K562 (cell line): ENCODE results near the gene GLI1. TPM values are rescaled to one million over a fixed set of nuclear protein-coding genes. Genes with fewer than 3 reads are reported as not detected.
A peak's percentile ranks its signal among the peaks of the same experiment; 100 is the strongest.

Source experiments
- ATAC-seq: fragments of 200-7000 bp; cut with Tn5 transposase; 3 replicates; pipeline ENCODE4 v1.9.1; 2020; ENCODE audit warnings: moderate library complexity
- BruUV-seq: library from RNA; stranded (reverse); fragments of 400-500 nt; replicated peaks from 2 replicates; lab custom pipeline; 2021; lab: Mats Ljungman, UMichigan
- CTCF ChIA-PET: fragments of 300-600 bp; formaldehyde crosslinking; extraction: SDS; loops from one replicate; lab custom pipeline; 2021; ENCODE audit warnings: low intra/inter-chr PET ratio; lab: Yijun Ruan, JAX
- POLR2A ChIA-PET: fragments of 300-600, 350-650 bp; sonication (Branson Sonifier 250); formaldehyde crosslinking; extraction: SDS; loops from one replicate; lab custom pipeline; 2021; ENCODE audit warnings: antibody characterized with exemption, inconsistent platforms; lab: Yijun Ruan, JAX
- DNase-seq, 4 experiments: peaks; one replicate each; pipeline versions ENCODE4 v3.0.0 to v3.0.0-alpha.2; 2011 to 2018; ENCODE audit warnings: low spot score in 3 of 4, mixed read lengths in 3 of 4; ENCODE audit errors: extremely low read depth in 1 of 4
- FAIRE-seq: peaks from 2 replicates; lab custom pipeline; 2011; peaks lifted over from hg19 to GRCh38; lab: Jason Lieb, UNC
- H2AFZ ChIP-seq: 2 replicates; pipeline ENCODE4 v1.6.0; 2011; ENCODE audit warnings: low read depth, low read length, control low read depth, inconsistent platforms
- H3K27ac ChIP-seq: fragments of 200-600 bp; 3 replicates; pipeline ENCODE4 v1.8.0; 2011; ENCODE audit warnings: low read depth, mild to moderate bottlenecking, control low read depth, inconsistent platforms, low read length, moderate library complexity, mixed read lengths; ENCODE audit errors: extremely low read depth
- H3K27me3 ChIP-seq, 2 experiments: fragments of 300-600 bp in 1 of 2; 2 replicates in 1 of 2; 3 replicates in 1 of 2; pipeline versions ENCODE4 v1.6.0 to v1.8.0; 2011; ENCODE audit warnings: inconsistent platforms in 2 of 2, low read length in 2 of 2, mild to moderate bottlenecking in 1 of 2, mixed read lengths in 1 of 2, moderate library complexity in 1 of 2; ENCODE audit not compliant: control insufficient read depth in 2 of 2, insufficient read depth in 2 of 2
- H3K36me3 ChIP-seq: fragments of 300-600 bp; 3 replicates; pipeline ENCODE4 v1.8.0; 2011; ENCODE audit warnings: mild to moderate bottlenecking, low read length, inconsistent platforms; ENCODE audit not compliant: control insufficient read depth, insufficient read depth
- H3K4me1 ChIP-seq, 2 experiments: fragments of 200-600 bp in 1 of 2; replicated peaks in 1 of 2; 2 replicates in 1 of 2; 3 replicates in 1 of 2; pipeline versions ENCODE4 v1.5.1 to v1.8.0; 2011; ENCODE audit warnings: inconsistent platforms in 2 of 2, low read length in 2 of 2, mild to moderate bottlenecking in 1 of 2, mixed read lengths in 1 of 2, moderate library complexity in 1 of 2; ENCODE audit not compliant: control insufficient read depth in 2 of 2, insufficient read depth in 2 of 2
- H3K4me2 ChIP-seq: 2 replicates; pipeline ENCODE4 v1.6.1; 2011; ENCODE audit warnings: low read length, control low read depth, inconsistent platforms, mixed read lengths; ENCODE audit not compliant: insufficient read depth
- H3K4me3 ChIP-seq: fragments of 200-600 bp; sonication (generic), shearing (Covaris generic); 2 replicates; pipeline ENCODE4 v1.5.1; 2016; ENCODE audit warnings: control low read depth, inconsistent platforms
- H3K79me2 ChIP-seq: fragments of 200-600 bp; 3 replicates; pipeline ENCODE4 v1.8.0; 2011; ENCODE audit warnings: low read length, inconsistent platforms; ENCODE audit not compliant: control insufficient read depth, insufficient read depth
- H3K9ac ChIP-seq, 2 experiments: 2 replicates each; pipeline versions ENCODE4 v1.6.0 to v1.6.1; 2011; ENCODE audit warnings: low read depth in 2 of 2, low read length in 2 of 2, control low read depth in 1 of 2, inconsistent platforms in 1 of 2, mild to moderate bottlenecking in 1 of 2, mixed read lengths in 1 of 2; ENCODE audit not compliant: insufficient read depth in 1 of 2
- H3K9me1 ChIP-seq: one replicate; pipeline ENCODE4 v1.6.0; 2011; ENCODE audit warnings: inconsistent platforms, mild to moderate bottlenecking, low read length, moderate library complexity; ENCODE audit not compliant: control insufficient read depth, insufficient read depth
- H3K9me3 ChIP-seq: replicated peaks from 2 replicates; pipeline ENCODE4 v1.5.1; 2011; ENCODE audit warnings: low read depth, low read length, inconsistent platforms; ENCODE audit not compliant: control insufficient read depth, insufficient read depth
- H4K20me1 ChIP-seq: replicated peaks from 2 replicates; pipeline ENCODE4 v1.6.1; 2011; ENCODE audit warnings: low read length, inconsistent platforms, mixed read lengths; ENCODE audit not compliant: control insufficient read depth, insufficient read depth
- ADNP ChIP-seq: fragments of 200-800 bp; sonication (Bioruptor generic); IDR thresholded peaks from 2 replicates; pipeline ENCODE4 v1.6.1; 2016; ENCODE audit warnings: missing genetic modification characterization, missing compliant biosample characterization
- CBX2 ChIP-seq: fragments of 200-600 bp; sonication (generic); IDR thresholded peaks from one replicate; pipeline ENCODE4 v1.6.1; 2012; ENCODE audit warnings: mild to moderate bottlenecking, low read length, inconsistent platforms; ENCODE audit not compliant: insufficient read depth, poor library complexity, severe bottlenecking
- CREBBP ChIP-seq: IDR thresholded peaks from one replicate; pipeline ENCODE4 v1.6.1; 2012; ENCODE audit warnings: low read depth, mild to moderate bottlenecking, control low read depth, inconsistent platforms, low read length
- E4F1 ChIP-seq: fragments of 250-450 bp; sonication (Bioruptor Pico); IDR thresholded peaks from 2 replicates; pipeline ENCODE4 v1.5.0; 2021; ENCODE audit warnings: mild to moderate bottlenecking, borderline replicate concordance
- MED1 ChIP-seq: sonication (generic); formaldehyde crosslinking; IDR thresholded peaks from 2 replicates; pipeline ENCODE4 v1.8.1; 2023; ENCODE audit warnings: missing genetic modification reagents, borderline replicate concordance
- RBM22 ChIP-seq: fragments of 200-400 bp; formaldehyde crosslinking; IDR thresholded peaks from 2 replicates; pipeline ENCODE4 v1.6.1; 2018; ENCODE audit warnings: low read length, low read depth; ENCODE audit not compliant: poor library complexity, severe bottlenecking
- SOX6 ChIP-seq: fragments of 450-650 bp; IDR thresholded peaks from 2 replicates; pipeline ENCODE4 v1.6.1; 2014; ENCODE audit warnings: mild to moderate bottlenecking
- STAT5B ChIP-seq: fragments of 250-450 bp; sonication (Bioruptor Pico); IDR thresholded peaks from 2 replicates; pipeline ENCODE4 v1.8.0; 2021; ENCODE audit warnings: mild to moderate bottlenecking, inconsistent platforms
- TCF3 ChIP-seq: sonication (generic); formaldehyde crosslinking; IDR thresholded peaks from 2 replicates; pipeline ENCODE4 v1.4.0; 2020; ENCODE audit warnings: mild to moderate bottlenecking, missing genetic modification reagents
- TFAM ChIP-seq: fragments of 250-450 bp; sonication (Bioruptor Pico); conservative IDR thresholded peaks from 2 replicates; pipeline ENCODE4 v1.5.0; 2021; ENCODE audit warnings: mild to moderate bottlenecking, moderate library complexity
- ZBTB1 ChIP-seq: sonication (generic); formaldehyde crosslinking; IDR thresholded peaks from 2 replicates; pipeline ENCODE4 v1.8.1; 2023; ENCODE audit warnings: missing genetic modification reagents, low read depth, mild to moderate bottlenecking, borderline replicate concordance
- ZNF41 ChIP-seq: fragments of 250-450 bp; sonication (Bioruptor Pico); conservative IDR thresholded peaks from 2 replicates; pipeline ENCODE4 v1.4.0; 2020; ENCODE audit warnings: mild to moderate bottlenecking
- ZSCAN32 ChIP-seq: fragments of 450-650 bp; formaldehyde crosslinking; IDR thresholded peaks from 2 replicates; pipeline ENCODE4 v1.4.0; 2020; ENCODE audit warnings: mild to moderate bottlenecking, moderate library complexity
- WGBS: fragments of 100-300 bp; shearing (Covaris generic); methylation state at CpG from one replicate; pipeline ENCODE4 v1.1.6; 2016; ENCODE audit warnings: low coverage, mixed read lengths; ENCODE audit not compliant: insufficient coverage; ENCODE audit errors: missing lambda C conversion rate; 5-methylcytosine and 5-hydroxymethylcytosine counted together
- in situ Hi-C: fragments of 300-500 bp; cut with MboI; formaldehyde crosslinking; loops from 4 replicates; pipeline ENCODE4 v1.15.0; 2018; ENCODE audit warnings: inconsistent platforms, mixed read lengths
- intact Hi-C: fragments of 100-400 bp; cut with micrococcal nuclease; formaldehyde crosslinking; loops from 2 replicates; pipeline ENCODE4 v1.14.2; 2022
- polyA plus RNA-seq, 8 experiments: library from polyadenylated mRNA; depleted of rRNA in 4 of 8; stranded (reverse) in 5 of 8; unstranded in 3 of 8; fragments of >200 nt; fragmentation: Nextera tagmentation in 2 of 8; fragmentation: Illumina TruSeq in 1 of 8; extraction: Ambion mirVana in 2 of 8; extraction: Trizol in 1 of 8; gene quantifications; 2 replicates each; pipeline versions ENCODE4 v1.2.1 to v1.2.3, GENCODE V29; 2011 to 2014; ENCODE audit warnings: inconsistent platforms in 1 of 8, missing spikeins in 1 of 8
- total RNA-seq, 7 experiments: library from RNA; depleted of rRNA in 6 of 7; stranded (reverse); fragments of >200 nt in 6 of 7; fragmentation: Illumina TruSeq in 2 of 7; extraction: Trizol in 2 of 7; gene quantifications; 2 replicates each; pipeline versions ENCODE4 v1.2.1 to v1.2.3, GENCODE V29; 2011 to 2021; ENCODE audit warnings: low replicate concordance in 1 of 7
- TF ChIP-seq, protein P1 (sequence below): fragments of 200-800 bp; sonication (Bioruptor generic); IDR thresholded peaks from 2 replicates; pipeline ENCODE4 v1.6.1; 2016; ENCODE audit warnings: missing genetic modification characterization, missing compliant biosample characterization

GLI1 gene
- total and polyA plus RNA-seq, 9 of the 15 experiments (the other 6 are each of a cell fraction or from before 2014, with no cell fraction given): 0.24 to 3.7 (median 0.61) TPM

DNA sequence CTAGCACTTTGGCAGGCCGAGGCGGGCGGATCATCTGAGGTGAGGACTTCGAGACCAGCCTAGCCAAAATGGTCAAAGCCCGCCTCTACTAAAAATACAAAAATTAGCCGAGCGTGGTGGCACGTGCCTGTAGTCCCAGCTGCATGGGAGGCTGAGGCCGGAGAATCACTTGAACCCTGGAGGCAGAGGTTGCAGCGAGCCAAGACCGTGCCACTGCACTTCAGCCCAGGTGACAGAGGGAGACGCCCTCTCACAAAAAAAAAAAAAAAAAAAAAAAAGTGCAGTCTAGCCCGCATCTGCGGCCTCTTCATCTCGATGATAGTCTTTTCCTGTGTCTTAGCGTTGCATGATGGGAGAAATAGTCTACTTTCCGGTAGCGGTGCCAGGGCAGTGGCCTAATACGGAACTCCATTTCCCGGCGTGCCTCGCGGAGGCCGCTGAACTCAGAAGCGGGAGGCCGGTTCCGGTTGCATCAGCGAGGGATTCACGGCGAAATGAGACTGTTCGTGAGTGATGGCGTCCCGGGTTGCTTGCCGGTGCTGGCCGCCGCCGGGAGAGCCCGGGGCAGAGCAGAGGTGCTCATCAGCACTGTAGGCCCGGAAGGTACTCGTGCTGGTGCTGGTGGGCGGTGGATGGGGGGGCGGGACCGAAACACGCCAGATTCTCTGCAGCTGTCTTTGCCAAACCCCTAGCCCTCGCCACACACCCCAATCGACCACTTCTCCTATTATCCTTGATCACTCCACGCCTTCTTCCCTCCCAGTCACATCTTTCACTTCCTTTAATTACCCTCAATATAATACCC is 28.2 kb downstream of the GLI1 start, which contains the start of gene MARS1:
MARS1 (plus strand) TSS at position 472 of the 805 bp plus-strand sequence; CDS start at position 495, 23 bp downstream.
- H3K4me1 ChIP-seq: peaks cover 7 to 15% of the 10 kb centered on the region in 2 experiments
- H3K4me3 ChIP-seq: peak within 1 kb of the TSS; percentile 83
- ATAC-seq (peak; percentile 96), FAIRE-seq (peak; percentile 88), DNase-seq (peak; percentile 80 to 98 (median 86))
- peaks cover 3% of the 10 kb centered on the region for H3K9me1 ChIP-seq
- CTCF ChIA-PET: no interaction called here
- peak within 1 kb of the TSS; percentile 99 for H3K9ac ChIP-seq
- H3K79me2 ChIP-seq: peaks cover 35% of the 10 kb centered on the region
- 7% methylated on average over 45 of the region's 47 CpGs for WGBS
- peak within 1 kb of the TSS; percentile 98 for H3K4me2 ChIP-seq
- 0 out of 2 replicates have a peak, but pooled peaks cover 2% of the 10 kb centered on the region for H4K20me1 ChIP-seq
- in situ Hi-C loops (no loop called here), intact Hi-C loops (loop anchor here (2.0 to 5.0 kb wide), 2 partner anchors 29 to 35 kb away; partner anchors contain the start of genes DDIT3, GLI1 and MBD6)
- no TSS peak for BruUV-seq
- H3K36me3 ChIP-seq: peaks cover 42% of the 10 kb centered on the region
- POLR2A ChIA-PET: interaction anchor here (0.6 to 2.1 kb wide), 6 partner anchors 11 to 261 kb away, joined by 3 to 7 read pairs (median 3); no protein-coding TSS in a partner anchor
- no peaks in the 10 kb centered on the region for H3K9me3 ChIP-seq
- H2AFZ ChIP-seq: peak within 1 kb of the TSS; percentile 88
- peak within 1 kb of the TSS; percentile 92 for H3K27ac ChIP-seq
- no peaks in the 10 kb centered on the region for H3K27me3 ChIP-seq
- TF ChIP-seq ZBTB1 (CRISPR knock-in tag) (peak; percentile 78; the same call in 1 of the 2 replicates), STAT5B (no peak), CREBBP (no peak), ADNP (tag) (0 out of 2 replicates have a peak, but pooled peaks have one; percentile 68), ZNF41 (CRISPR knock-in tag) (no peak), RBM22 (peak; percentile 42), TCF3 (CRISPR knock-in tag) (no peak), MED1 (CRISPR knock-in tag) (no peak), E4F1 (CRISPR knock-in tag) (no peak), SOX6 (no peak), CBX2 (no peak), ZSCAN32 (peak; percentile 95), TFAM (CRISPR knock-in tag) (no peak)
- TF ChIP-seq, protein P1, sequence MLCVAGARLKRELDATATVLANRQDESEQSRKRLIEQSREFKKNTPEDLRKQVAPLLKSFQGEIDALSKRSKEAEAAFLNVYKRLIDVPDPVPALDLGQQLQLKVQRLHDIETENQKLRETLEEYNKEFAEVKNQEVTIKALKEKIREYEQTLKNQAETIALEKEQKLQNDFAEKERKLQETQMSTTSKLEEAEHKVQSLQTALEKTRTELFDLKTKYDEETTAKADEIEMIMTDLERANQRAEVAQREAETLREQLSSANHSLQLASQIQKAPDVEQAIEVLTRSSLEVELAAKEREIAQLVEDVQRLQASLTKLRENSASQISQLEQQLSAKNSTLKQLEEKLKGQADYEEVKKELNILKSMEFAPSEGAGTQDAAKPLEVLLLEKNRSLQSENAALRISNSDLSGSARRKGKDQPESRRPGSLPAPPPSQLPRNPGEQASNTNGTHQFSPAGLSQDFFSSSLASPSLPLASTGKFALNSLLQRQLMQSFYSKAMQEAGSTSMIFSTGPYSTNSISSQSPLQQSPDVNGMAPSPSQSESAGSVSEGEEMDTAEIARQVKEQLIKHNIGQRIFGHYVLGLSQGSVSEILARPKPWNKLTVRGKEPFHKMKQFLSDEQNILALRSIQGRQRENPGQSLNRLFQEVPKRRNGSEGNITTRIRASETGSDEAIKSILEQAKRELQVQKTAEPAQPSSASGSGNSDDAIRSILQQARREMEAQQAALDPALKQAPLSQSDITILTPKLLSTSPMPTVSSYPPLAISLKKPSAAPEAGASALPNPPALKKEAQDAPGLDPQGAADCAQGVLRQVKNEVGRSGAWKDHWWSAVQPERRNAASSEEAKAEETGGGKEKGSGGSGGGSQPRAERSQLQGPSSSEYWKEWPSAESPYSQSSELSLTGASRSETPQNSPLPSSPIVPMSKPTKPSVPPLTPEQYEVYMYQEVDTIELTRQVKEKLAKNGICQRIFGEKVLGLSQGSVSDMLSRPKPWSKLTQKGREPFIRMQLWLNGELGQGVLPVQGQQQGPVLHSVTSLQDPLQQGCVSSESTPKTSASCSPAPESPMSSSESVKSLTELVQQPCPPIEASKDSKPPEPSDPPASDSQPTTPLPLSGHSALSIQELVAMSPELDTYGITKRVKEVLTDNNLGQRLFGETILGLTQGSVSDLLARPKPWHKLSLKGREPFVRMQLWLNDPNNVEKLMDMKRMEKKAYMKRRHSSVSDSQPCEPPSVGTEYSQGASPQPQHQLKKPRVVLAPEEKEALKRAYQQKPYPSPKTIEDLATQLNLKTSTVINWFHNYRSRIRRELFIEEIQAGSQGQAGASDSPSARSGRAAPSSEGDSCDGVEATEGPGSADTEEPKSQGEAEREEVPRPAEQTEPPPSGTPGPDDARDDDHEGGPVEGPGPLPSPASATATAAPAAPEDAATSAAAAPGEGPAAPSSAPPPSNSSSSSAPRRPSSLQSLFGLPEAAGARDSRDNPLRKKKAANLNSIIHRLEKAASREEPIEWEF (CRISPR knock-in tag): no peak
